CD4-positive, alpha-beta T cell treated with Interleukin-21 for 1 hour (primary cell): ENCODE measurements around the gene GPR141.

Experiments used
- DNase-seq: peaks from one replicate; pipeline ENCODE4 v3.0.0-alpha.2; 2020

Gene GPR141

DNA sequence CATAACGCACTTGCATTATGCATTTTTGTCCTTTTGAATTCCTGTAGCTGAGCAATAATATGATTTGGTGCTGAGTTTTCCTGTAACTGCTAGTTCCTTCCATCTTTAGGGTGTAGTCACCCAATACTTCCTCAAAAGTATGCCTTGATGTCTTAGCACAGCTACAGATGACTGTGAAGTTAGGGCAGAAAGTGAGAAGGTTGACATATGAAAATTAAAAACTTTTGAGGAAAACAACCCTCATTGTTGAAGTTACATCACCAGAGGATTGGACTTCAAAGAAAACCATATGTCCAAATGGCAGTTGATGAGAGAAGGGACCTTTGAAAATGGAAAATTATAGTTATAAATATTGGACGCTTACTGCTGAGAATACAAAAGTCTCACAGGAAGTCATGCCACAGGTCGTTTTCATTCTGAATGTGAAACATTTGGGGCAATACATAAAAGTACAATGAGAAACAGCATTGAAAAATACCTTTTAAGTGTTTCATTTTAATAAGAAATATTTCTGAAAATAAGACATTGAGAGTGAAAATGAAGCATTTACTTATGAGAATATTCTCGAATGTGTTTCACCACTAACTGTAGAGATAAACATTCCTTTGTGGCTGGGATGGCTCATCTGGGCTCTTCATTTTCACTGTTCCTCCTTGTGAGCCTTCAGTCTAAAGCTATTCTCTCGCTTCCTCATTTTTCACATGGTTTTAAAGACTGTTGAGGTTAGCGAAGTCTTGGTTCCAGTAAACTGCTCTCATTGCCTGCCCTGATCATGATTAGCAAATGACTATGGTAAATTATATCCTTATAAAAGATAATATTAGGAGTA is 103.4 kb downstream of the GPR141 start:
- peak; percentile 14 for DNase-seq
